T-helper 1 cell treated with Interleukin-12 subunit alpha and Interleukin-12 subunit beta and Interleukin-4 antibody, amounts not matched to agents 30 μg/mL and 1 μg/mL, for 36 hours (primary cell): ENCODE data around the gene CHEK1.
"Not testable (repeated sequence)": the region's sequence is repeated elsewhere in the genome, so short reads cannot be mapped to it uniquely, and the experiment has no call there.

Experiments
- H3K27ac Mint-ChIP-seq: one replicate; pipeline ENCODE4 v1.8.0; 2021; ENCODE audit warnings: mild to moderate bottlenecking, mixed read lengths
- H3K27me3 Mint-ChIP-seq: one replicate; pipeline ENCODE4 v1.8.0; 2021; ENCODE audit warnings: low read depth, mixed read lengths
- H3K36me3 Mint-ChIP-seq: one replicate; pipeline ENCODE4 v1.8.0; 2021; ENCODE audit warnings: low read depth, mixed read lengths
- H3K4me1 Mint-ChIP-seq: one replicate; pipeline ENCODE4 v1.8.0; 2021; ENCODE audit warnings: low read depth, mixed read lengths
- H3K4me3 Mint-ChIP-seq: one replicate; pipeline ENCODE4 v1.8.0; 2021; ENCODE audit warnings: mild to moderate bottlenecking, moderate library complexity, mixed read lengths
- H3K9me3 Mint-ChIP-seq: one replicate; pipeline ENCODE4 v1.8.0; 2021; ENCODE audit warnings: mixed read lengths

Gene CHEK1

DNA sequence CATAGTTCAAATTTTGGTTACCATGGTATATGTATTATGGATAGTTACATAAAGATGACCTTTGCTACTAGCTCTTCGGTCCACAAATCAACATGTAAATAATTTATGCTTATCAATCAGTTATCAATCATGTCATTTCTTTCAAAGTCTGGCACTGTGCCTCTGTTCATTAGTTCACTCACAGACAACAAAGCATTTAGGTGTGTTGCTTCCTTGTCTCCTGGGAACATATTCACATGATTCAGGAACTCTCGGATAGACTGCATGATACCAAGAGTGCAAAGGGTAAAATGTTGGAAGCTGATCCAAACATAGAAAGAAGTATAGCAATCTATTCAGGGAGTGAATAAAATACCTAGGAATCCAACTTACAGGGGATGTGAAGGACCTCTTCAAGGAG, 70.0 kb downstream of the CHEK1 start:
- Mint-ChIP-seq H3K4me3 (no peak overlapping the region), H3K9me3 (no peaks in the 10 kb centered on the region), H3K36me3 (no peaks in the 10 kb centered on the region), H3K4me1 (no peaks in the 10 kb centered on the region), H3K27ac (no peak overlapping the region), H3K27me3 (no peaks in the 10 kb centered on the region)

DNA sequence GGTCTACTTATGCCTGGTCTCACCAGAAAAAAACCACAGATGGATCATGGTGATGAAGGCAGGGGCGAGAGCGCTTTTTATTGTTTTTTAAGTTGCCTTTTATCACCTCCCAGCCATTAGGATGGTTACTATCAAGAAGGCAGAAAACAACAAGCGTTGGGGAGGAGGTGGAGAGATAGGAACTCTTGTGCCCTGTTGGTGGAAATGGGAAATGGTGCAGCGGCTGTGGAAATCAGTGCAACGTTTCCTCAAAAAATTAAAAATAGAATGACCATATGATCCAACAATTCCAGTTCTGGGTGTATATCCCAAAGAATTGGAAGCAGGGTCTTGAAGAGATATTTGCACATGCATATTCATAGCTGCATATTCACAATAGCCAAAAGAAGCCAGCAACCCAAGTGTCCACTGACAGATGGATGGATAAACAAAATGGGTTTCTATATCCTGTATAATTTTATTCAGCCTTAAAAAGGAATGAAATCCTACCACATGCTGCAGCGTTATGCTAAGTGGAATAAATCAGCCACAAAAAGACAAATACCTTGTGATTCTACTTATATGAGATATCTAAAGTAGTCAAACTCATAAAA, 76.2 kb downstream of the CHEK1 start:
- no peaks in the 10 kb centered on the region for H3K36me3 Mint-ChIP-seq
- no peak overlapping the region for H3K4me3 Mint-ChIP-seq
- no peaks in the 10 kb centered on the region for H3K9me3 Mint-ChIP-seq
- peaks cover 1% of the 10 kb centered on the region for H3K27me3 Mint-ChIP-seq
- H3K4me1 Mint-ChIP-seq: no peaks in the 10 kb centered on the region
- no peak overlapping the region for H3K27ac Mint-ChIP-seq

DNA sequence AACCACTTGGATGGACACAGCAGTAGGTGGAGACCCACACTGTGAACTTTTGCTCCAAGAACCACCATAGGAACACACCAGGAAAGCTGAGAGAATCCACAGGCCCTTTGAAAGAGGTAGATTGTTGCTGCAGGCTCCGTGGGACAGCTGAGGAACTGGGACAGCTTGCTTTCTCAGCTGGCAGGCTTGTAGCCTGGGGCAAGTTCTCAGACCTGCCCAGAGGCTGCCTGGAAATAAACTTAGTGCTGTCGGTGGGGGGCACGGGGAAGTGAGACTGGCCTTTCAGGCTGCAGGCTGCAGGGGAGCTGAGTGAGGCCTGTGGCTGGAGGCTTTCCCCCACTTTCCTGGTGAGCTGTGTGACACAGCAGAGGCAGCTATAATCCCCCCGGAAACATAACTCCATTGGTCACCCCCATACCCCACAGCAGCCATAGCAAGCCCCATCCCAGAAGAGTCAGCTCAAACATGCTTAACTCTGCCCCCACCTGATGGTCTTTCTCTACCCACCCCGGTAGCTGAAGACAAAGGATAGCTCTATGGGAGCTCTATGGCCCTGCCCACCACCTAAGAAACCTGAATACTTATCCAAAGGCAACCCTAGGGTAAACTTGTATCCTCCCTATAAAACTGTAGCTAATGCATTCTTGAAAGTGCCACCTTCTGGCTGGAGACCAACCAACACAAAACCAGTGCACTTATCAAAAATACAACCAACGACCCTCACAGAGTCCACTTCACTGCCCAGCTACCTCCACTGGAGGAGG, 77.1 kb downstream of the CHEK1 start:
- Mint-ChIP-seq H3K4me3 (no peak overlapping the region), H3K36me3 (no peaks in the 10 kb centered on the region), H3K27ac (no peak overlapping the region), H3K9me3 (no peaks in the 10 kb centered on the region), H3K4me1 (no peaks in the 10 kb centered on the region), H3K27me3 (peaks cover 4% of the 10 kb centered on the region)

DNA sequence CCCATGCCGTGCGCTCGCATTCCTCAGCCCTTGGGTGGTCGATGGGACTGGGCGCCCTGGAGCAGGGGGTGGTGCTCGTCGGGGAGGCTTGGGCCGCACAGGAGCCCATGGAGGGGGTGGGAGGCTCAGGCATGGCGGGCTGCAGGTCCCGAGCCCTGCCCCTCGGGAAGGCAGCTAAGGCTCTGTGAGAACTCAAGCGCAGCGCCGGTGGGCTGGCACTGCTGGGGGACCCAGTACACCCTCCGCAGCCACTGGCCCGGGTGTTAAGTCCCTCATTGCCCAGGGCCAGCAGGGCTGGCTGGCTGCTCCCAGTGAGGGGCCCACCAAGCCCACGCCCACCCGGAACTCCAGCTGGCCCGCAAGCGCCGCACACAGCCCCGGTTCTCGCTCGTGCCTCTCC, 79.7 kb downstream of the CHEK1 start:
- H3K27ac Mint-ChIP-seq, H3K4me3 Mint-ChIP-seq, H3K4me1 Mint-ChIP-seq, H3K9me3 Mint-ChIP-seq, H3K36me3 Mint-ChIP-seq: not testable (repeated sequence)
- peaks cover 13% of the 10 kb centered on the region for H3K27me3 Mint-ChIP-seq

DNA sequence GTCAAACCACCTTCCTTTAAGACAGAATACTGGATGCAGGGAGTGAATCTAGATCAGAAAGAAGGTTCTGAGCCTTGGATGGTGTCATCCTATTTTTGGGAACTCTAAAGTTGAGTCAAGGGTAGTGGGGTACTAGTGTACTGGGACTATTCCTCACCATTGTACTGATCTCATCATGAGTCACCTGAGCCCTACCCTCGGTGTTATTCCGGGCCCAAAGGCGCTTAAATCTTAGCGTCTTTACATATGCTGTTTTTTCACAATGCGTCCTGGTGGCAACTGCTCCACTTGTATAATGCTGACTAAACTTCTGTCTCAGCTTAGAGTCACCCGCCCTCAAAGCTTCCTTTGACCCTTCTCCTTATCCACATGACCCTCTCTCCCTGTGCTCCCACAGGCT, 95.8 kb downstream of the CHEK1 start:
- peaks cover 4% of the 10 kb centered on the region for H3K27me3 Mint-ChIP-seq
- no peaks in the 10 kb centered on the region for H3K36me3 Mint-ChIP-seq
- no peak overlapping the region for H3K4me3 Mint-ChIP-seq
- H3K9me3 Mint-ChIP-seq: no peaks in the 10 kb centered on the region
- H3K27ac Mint-ChIP-seq: no peak overlapping the region
- no peaks in the 10 kb centered on the region for H3K4me1 Mint-ChIP-seq

DNA sequence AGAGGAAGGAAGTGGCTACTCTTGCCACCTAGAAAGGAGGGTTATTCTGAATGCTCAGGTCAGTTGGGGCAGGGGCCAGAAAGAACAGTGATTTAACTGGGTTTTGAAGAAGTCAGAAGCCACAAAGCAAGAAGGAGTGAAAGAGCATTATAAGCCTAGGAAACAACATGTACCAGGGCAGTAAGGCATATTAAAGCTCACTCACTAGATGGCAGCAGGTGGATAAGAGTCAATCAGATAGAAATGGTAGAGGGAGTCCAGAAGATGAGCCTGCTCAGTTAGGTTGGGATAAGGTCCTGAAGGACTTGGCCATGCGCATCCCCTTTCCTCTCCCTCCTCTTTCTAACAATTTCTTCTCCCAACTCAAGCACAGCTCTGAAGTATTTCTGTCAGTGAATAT, 99.2 kb downstream of the CHEK1 start:
- no peak overlapping the region for H3K4me3 Mint-ChIP-seq
- peaks cover 14% of the 10 kb centered on the region for H3K27me3 Mint-ChIP-seq
- H3K4me1 Mint-ChIP-seq: no peaks in the 10 kb centered on the region
- no peaks in the 10 kb centered on the region for H3K36me3 Mint-ChIP-seq
- H3K27ac Mint-ChIP-seq: no peak overlapping the region
- no peaks in the 10 kb centered on the region for H3K9me3 Mint-ChIP-seq
